Transverse colon (tissue), 3 donors: ENCODE data around the gene SELENBP1.

ENCODE experiments used
- POLR2A ChIP-seq: fragments of 450-650 bp; IDR thresholded peaks from one replicate; pipeline ENCODE4 v1.6.1; 2016; ENCODE audit warnings: antibody characterized with exemption, mild to moderate bottlenecking, moderate library complexity
- POLR2AphosphoS5 ChIP-seq, 3 donors: sonication (generic); formaldehyde crosslinking; IDR thresholded peaks; one replicate each; pipeline ENCODE4 v1.6.1; 2016; ENCODE audit warnings: antibody characterized with exemption in 3 of 3

DNA sequence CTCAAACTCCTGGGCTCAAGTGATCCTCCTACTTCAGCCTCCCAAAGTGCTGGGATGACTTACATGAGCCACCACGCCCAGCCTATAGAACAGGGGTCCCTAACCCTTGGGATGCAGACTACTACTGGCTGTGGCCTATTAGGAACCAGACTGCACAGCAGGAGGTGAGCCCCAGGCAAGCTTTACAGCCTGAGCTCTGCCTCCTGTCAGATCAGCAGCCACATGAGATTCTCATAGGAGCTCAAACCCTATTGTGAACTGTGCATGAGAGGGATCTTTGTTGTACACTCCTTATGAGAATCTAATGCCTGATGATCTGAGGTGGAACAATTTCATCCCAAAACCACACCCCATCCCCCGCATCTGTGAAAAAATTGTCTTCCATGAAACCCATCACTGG, 13.5 kb upstream of the SELENBP1 start:
- TF ChIP-seq POLR2A (no peak), POLR2AphosphoS5 (IDR thresholded peaks at IDR 0.05) (no peak)
